K562 (cell line): ENCODE data around the gene QSOX2.

Experiments
- BMI1 ChIP-seq: fragments of 150-350 bp; IDR thresholded peaks from 2 replicates; pipeline ENCODE4 v1.6.1; 2014; ENCODE audit warnings: low read length
- COPS2 ChIP-seq: fragments of 450-650 bp; conservative IDR thresholded peaks from 2 replicates; pipeline ENCODE4 v1.6.1; 2016; ENCODE audit warnings: mild to moderate bottlenecking, moderate library complexity
- MYC ChIP-seq, 2 experiments: fragments of 250-450 bp in 1 of 2; sonication (Bioruptor Pico) in 1 of 2; IDR thresholded peaks; 2 replicates each; pipeline versions ENCODE4 v1.5.1 to v1.6.1; 2012 to 2021; ENCODE audit warnings: low read depth in 2 of 2, borderline replicate concordance in 1 of 2, improper control_type of control experiment in 1 of 2, low read length in 1 of 2, mild to moderate bottlenecking in 1 of 2, moderate library complexity in 1 of 2
- RCOR1 ChIP-seq, 2 experiments: IDR thresholded peaks; 2 replicates each; pipeline ENCODE4 v1.6.1; 2012; ENCODE audit warnings: low read depth in 2 of 2, low read length in 2 of 2, borderline replicate concordance in 1 of 2, improper control_type of control experiment in 1 of 2
- SRF ChIP-seq, 2 experiments: fragments of 250-450, 450-650 bp in 1 of 2; sonication (Bioruptor Pico) in 1 of 2; sonication (generic) in 1 of 2; formaldehyde crosslinking; IDR thresholded peaks; 2 replicates each; pipeline versions ENCODE4 v1.5.0 to v1.5.1; 2020 to 2022; ENCODE audit warnings: mild to moderate bottlenecking in 1 of 2, missing genetic modification reagents in 1 of 2
- TF ChIP-seq, protein P1 (sequence below), 3 experiments: IDR thresholded peaks in 2 of 3; conservative IDR thresholded peaks in 1 of 3; 2 replicates each; pipeline ENCODE4 v1.5.1; 2011 to 2012; ENCODE audit warnings: low read length in 3 of 3, mild to moderate bottlenecking in 3 of 3, control low read depth in 2 of 3, improper control_type of control experiment in 1 of 3, inconsistent platforms in 1 of 3, low read depth in 1 of 3, mixed read lengths in 1 of 3, moderate library complexity in 1 of 3; ENCODE audit not compliant: insufficient read depth in 2 of 3
- TF ChIP-seq, protein P2 (sequence below): fragments of 250-450 bp; sonication (Bioruptor Pico); IDR thresholded peaks from 2 replicates; pipeline ENCODE4 v1.8.0; 2021; ENCODE audit warnings: moderate library complexity, mild to moderate bottlenecking, inconsistent platforms
- TF ChIP-seq, protein P3 (sequence below): sonication (generic); formaldehyde crosslinking; IDR thresholded peaks from 2 replicates; pipeline ENCODE4 v1.9.0; 2022; ENCODE audit warnings: mild to moderate bottlenecking, missing genetic modification reagents
- TF ChIP-seq, protein P4 (sequence below): fragments of 450-650 bp; IDR thresholded peaks from 2 replicates; pipeline ENCODE4 v1.6.1; 2016; ENCODE audit warnings: mild to moderate bottlenecking

DNA sequence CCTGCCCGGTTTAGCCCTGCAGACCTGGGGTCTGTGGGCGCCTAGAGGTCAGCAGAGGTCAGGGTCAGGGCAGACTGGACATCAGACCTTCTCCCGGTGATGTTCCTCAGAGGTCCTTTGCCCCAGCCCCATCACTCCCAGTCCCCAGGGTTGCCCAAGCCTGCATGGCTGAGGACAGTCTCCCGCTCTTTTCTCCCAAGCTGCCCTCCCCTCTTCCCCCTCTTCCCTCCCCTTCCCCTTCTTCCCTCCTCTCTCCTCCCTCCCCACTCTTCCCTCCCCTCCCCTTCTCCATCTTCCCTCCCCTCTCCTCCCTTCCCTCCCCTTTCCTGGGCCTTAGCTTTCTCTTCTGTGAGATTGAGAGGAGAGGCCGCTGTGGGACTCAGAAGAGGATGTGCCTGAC, 51.1 kb downstream of the QSOX2 start:
- TF ChIP-seq, protein P1, sequence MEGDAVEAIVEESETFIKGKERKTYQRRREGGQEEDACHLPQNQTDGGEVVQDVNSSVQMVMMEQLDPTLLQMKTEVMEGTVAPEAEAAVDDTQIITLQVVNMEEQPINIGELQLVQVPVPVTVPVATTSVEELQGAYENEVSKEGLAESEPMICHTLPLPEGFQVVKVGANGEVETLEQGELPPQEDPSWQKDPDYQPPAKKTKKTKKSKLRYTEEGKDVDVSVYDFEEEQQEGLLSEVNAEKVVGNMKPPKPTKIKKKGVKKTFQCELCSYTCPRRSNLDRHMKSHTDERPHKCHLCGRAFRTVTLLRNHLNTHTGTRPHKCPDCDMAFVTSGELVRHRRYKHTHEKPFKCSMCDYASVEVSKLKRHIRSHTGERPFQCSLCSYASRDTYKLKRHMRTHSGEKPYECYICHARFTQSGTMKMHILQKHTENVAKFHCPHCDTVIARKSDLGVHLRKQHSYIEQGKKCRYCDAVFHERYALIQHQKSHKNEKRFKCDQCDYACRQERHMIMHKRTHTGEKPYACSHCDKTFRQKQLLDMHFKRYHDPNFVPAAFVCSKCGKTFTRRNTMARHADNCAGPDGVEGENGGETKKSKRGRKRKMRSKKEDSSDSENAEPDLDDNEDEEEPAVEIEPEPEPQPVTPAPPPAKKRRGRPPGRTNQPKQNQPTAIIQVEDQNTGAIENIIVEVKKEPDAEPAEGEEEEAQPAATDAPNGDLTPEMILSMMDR (IDR thresholded peaks at IDR 0.05 in 2 of 3, conservative IDR thresholded peaks at IDR 0.05 in 1 of 3; ENCODE audit: insufficient read depth in 2 of 3, low read depth in 1 of 3, low read length in 3 of 3): no peak
- TF ChIP-seq COPS2: no peak
- TF ChIP-seq SRF (CRISPR knock-in tag; IDR thresholded peaks at IDR 0.05): no peak
- TF ChIP-seq RCOR1 (IDR thresholded peaks at IDR 0.05; ENCODE audit: borderline replicate concordance in 1 of 2, low read depth in 2 of 2, low read length in 2 of 2): no peak
- TF ChIP-seq, protein P2, sequence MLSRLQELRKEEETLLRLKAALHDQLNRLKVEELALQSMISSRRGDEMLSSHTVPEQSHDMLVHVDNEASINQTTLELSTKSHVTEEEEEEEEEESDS (CRISPR knock-in tag): no peak
- no peak for TF ChIP-seq MYC (IDR thresholded peaks at IDR 0.05; ENCODE audit: low read depth, low read length)
- no peak for TF ChIP-seq MYC (CRISPR knock-in tag; IDR thresholded peaks at IDR 0.05; ENCODE audit: borderline replicate concordance, low read depth)
- TF ChIP-seq, protein P3, sequence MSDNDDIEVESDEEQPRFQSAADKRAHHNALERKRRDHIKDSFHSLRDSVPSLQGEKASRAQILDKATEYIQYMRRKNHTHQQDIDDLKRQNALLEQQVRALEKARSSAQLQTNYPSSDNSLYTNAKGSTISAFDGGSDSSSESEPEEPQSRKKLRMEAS (CRISPR knock-in tag): no peak
- TF ChIP-seq BMI1: no peak
- TF ChIP-seq, protein P4, sequence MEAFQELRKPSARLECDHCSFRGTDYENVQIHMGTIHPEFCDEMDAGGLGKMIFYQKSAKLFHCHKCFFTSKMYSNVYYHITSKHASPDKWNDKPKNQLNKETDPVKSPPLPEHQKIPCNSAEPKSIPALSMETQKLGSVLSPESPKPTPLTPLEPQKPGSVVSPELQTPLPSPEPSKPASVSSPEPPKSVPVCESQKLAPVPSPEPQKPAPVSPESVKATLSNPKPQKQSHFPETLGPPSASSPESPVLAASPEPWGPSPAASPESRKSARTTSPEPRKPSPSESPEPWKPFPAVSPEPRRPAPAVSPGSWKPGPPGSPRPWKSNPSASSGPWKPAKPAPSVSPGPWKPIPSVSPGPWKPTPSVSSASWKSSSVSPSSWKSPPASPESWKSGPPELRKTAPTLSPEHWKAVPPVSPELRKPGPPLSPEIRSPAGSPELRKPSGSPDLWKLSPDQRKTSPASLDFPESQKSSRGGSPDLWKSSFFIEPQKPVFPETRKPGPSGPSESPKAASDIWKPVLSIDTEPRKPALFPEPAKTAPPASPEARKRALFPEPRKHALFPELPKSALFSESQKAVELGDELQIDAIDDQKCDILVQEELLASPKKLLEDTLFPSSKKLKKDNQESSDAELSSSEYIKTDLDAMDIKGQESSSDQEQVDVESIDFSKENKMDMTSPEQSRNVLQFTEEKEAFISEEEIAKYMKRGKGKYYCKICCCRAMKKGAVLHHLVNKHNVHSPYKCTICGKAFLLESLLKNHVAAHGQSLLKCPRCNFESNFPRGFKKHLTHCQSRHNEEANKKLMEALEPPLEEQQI: no peak
